ENCODE data around the gene PIEZO2.
"Not testable (repeated sequence)": the region's sequence is repeated elsewhere in the genome, so short reads cannot be mapped to it uniquely, and the experiment has no call there.

Gene PIEZO2

DNA sequence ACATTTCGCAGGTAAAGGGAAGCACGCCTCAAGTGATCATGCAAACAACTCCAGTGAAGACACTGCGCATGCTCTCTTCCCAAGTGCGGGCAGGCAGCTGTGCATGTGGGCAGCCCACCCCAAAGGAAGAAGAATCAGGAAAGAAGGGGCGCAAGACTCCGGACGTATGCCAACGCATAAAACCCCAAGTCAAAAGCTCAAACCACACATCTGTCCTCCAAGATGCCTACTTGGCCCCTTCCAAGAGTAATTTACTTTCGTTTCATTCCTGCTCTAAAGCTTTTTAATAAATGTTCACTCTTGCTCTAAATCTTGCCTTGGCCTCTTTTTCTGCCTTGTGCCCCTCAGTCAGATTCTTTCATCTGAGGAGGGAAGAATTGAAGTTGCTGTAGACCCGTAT is 254.9 kb downstream of the PIEZO2 start:
- no peak for DNase-seq (ENCODE audit: low read depth)

DNA sequence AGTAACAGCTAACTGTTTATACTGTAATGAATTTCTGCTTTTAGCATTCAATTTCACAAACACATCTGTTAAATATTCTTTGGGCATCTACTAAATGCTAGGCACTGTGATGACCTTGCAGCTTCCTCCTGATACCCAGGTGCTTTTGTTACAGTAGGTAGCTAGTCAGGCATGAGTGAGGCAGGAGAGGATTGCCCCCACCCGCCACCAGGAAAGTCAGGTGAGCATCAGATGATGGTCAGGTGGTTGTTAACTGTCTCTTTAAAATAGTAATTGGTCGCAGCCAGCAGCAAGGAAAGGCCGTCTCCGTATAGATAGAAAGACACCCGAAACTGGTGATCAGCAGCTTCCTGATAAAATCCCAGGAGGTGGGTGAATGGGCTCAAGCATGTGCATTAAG is 255.6 kb downstream of the PIEZO2 start:
- no peak for DNase-seq (ENCODE audit: low read depth)

- DNase-seq (ENCODE audit: low read depth) = no peak
Measured at GRCh38 chr18:10893196-10893595, 256.2 kb downstream of the PIEZO2 start.

- DNase-seq (ENCODE audit: low read depth) = no peak
Measured at GRCh38 chr18:10892786-10893185, 256.6 kb downstream of the PIEZO2 start.

DNA sequence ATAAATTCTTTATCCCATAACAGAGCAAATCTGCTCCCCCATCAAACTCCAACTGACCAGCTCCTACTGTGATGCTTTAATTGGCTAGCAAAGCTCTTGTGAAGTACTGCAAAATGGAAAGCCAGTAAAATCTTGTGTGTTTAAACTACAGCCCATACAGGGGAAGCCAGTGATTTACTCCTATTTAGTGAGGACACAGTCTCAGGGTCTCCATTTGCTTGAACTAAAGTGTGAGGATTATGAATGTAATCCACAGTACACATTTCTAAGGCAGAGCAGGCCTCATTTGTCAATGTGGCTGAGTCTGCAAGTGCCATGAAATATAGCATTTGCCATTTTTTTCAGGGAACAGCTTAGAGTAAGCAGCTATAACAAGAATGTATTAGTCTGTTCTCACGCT is 259.3 kb downstream of the PIEZO2 start:
- no peak for DNase-seq (ENCODE audit: low read depth)

- DNase-seq (ENCODE audit: low read depth) = no peak
Measured at GRCh38 chr18:10878703-10879102, 270.7 kb downstream of the PIEZO2 start.

- no peak for DNase-seq (ENCODE audit: low read depth)
Measured at GRCh38 chr18:10877987-10878386, 271.4 kb downstream of the PIEZO2 start.

DNA sequence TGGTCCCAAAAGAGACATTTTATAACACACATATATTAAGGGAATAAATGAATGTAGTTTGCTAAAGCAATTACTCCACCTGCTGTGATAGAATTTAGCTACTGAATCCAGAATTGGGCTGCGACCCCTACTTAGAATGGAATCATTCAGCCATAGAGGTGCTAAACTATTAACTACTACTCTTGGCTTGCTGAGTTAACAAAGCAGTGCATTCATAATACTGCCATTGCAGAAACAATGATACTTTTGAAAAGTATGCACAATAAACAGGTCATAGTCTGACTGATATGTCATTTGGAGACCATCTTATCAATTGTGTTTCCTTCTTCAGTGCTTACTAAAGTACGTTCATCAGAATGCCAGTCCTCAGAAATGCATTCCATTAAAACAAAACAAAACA is 273.6 kb downstream of the PIEZO2 start:
- no peak for DNase-seq (ENCODE audit: low read depth)

DNA sequence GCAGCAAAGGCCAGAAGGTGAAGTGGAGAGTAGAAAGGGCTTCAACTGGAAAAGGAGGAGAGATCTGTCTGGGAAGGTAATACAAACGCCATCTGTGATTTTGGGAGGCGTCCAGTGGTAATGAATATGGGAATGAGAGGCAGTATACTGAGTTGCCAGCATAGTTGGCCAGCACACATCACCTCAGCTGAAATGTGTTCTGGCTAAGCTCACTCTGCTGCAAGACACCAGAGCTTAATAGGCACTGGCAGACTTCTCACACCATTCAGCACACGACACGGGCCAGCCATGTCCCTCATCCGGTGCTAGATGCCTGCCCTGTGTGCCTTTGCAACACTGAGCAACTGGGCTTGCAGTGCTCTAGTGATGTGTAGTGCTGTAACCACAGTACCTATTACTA is 277.1 kb downstream of the PIEZO2 start:
- DNase-seq (ENCODE audit: low read depth) = no peak

GRCh38 chr18:10864722-10865121 is 284.6 kb downstream of the PIEZO2 start:
- no peak for DNase-seq (ENCODE audit: low read depth)

DNA sequence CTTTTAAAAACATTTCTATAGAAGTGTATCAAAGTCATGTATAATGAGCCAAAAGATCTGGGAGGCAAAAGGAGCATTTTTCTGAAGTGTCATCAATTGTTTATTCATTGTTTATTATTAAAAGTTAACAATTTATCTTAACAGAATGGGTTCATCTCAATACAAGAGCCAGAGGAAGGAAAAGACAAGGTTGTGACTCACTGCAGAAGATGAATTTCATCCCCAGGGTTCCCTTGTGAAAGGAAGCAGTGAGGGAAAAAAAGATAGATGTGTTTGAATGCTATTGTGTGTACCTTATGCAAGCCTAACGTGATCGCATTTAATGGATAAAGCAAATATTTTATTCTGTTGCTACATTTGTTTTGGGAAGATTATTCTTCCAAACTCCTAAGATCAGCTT is 286.3 kb downstream of the PIEZO2 start:
- no peak for DNase-seq (ENCODE audit: low read depth)

DNA sequence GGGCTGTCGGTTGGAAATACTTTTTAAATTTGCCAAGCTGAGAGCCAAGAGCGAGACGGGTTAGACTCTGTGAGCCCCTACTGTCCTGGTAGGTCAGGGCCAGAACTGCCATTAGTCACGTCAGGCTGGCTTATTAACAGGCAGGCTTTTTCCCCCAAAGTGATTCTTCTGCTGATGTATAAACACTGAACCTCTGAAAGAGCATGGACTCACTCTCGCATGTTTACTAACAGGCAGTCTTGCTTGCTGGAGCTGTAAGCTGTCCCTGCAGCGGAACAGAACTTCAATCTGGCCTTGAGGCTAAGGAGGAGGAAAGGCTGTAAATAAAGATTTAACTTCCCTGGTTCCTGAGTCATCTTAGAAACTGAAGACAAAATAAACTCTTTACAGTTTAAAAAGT is 288.4 kb downstream of the PIEZO2 start:
- no peak for DNase-seq (ENCODE audit: low read depth)

DNA sequence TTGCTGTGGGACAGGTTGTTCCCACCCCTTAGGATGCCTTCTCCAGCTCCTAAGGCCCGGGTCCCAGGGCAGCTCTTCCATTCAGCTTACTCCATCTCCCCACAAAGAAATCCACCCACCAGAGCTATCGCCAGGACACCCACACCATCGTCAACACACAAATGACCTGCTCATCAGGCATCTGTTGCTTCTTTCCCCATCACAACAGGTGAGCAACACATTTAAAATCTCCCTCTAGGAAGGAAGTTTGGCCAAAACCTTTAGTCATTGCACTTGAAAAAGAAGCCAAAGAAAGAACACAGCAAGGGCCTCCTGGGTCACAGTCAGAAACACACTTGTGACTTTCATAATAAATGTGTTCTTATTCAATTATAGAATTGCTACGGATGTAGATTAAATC is 289.0 kb downstream of the PIEZO2 start:
- DNase-seq (ENCODE audit: low read depth) = no peak

- no peak for DNase-seq (ENCODE audit: low read depth)
Measured at GRCh38 chr18:10858477-10858876, 290.9 kb downstream of the PIEZO2 start.

GRCh38 chr18:10856132-10856531 is 293.2 kb downstream of the PIEZO2 start:
- no peak for DNase-seq (ENCODE audit: low read depth)

GRCh38 chr18:10852385-10853303 is 296.7 kb downstream of the PIEZO2 start:
- no peak for DNase-seq (ENCODE audit: low read depth)

- no peak for DNase-seq (ENCODE audit: low read depth)
Measured at GRCh38 chr18:10851824-10852319, 297.5 kb downstream of the PIEZO2 start.

GRCh38 chr18:10850840-10851239 is 298.5 kb downstream of the PIEZO2 start:
- no peak for DNase-seq (ENCODE audit: low read depth)

DNA sequence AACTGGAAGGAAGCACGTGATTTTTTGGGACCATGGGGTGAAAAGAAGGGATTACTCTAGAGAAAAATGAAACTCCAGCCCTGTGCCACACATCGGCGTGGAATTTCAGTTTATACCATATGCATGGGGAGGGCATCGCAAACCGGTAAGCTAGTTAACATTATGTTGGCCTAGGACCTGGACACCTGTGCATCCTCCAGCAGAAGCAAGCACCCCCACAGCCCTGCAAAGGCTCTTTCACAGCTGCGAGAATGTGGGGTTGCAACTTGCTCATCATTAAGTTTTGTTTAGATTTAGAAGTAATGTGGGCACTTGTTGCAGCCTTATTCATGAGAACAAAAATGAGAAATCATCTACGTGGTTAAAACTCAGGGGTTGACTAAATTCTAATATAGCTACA is 299.2 kb downstream of the PIEZO2 start:
- no peak for DNase-seq (ENCODE audit: low read depth)

GRCh38 chr18:10847907-10848306 is 301.5 kb downstream of the PIEZO2 start:
- no peak for DNase-seq (ENCODE audit: low read depth)

GRCh38 chr18:10847408-10847790 is 302.0 kb downstream of the PIEZO2 start:
- DNase-seq (ENCODE audit: low read depth) = no peak

GRCh38 chr18:10846657-10847407 is 302.5 kb downstream of the PIEZO2 start:
- DNase-seq (ENCODE audit: low read depth) = no peak

DNA sequence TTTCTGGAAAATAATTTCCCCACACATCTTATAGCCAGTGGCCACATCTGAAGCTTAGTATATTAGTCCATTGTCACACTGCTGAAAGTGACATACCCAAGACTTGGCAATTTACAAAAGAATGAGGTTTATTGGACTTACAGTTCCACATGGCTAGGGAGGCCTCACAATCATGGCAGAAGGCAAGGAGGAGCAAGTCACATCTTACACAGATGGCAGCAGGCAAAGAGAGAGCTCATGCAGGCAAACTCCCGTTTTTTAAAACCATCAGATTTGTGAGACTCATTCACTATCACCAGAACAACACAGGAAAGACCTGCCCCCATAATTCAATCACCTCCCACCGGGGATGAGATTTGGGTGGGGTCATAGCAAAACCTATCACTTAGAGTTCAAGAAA is 303.3 kb downstream of the PIEZO2 start:
- DNase-seq (ENCODE audit: low read depth) = not testable (repeated sequence)

Measured in T-helper 22 cell (primary cell).